GM12878 (cell line): ENCODE measurements around the gene FOXK2. TPM values are rescaled to one million over a fixed set of nuclear protein-coding genes. Genes with fewer than 3 reads are reported as not detected.
"Not testable (repeated sequence)": the region's sequence is repeated elsewhere in the genome, so short reads cannot be mapped to it uniquely, and the experiment has no call there.

Experiments
- ATAC-seq: fragments of 200-7000 bp; cut with Tn5 transposase; 3 replicates; pipeline ENCODE4 v1.9.1; 2020; ENCODE audit warnings: mild to moderate bottlenecking, moderate library complexity
- BruUV-seq: library from RNA; stranded (reverse); fragments of 400-500 nt; replicated peaks from 2 replicates; lab custom pipeline; 2021; lab: Mats Ljungman, UMichigan
- CTCF ChIA-PET: fragments of 300-600 bp; sonication (Branson Sonifier 250); formaldehyde crosslinking; extraction: SDS; loops from one replicate; lab custom pipeline; 2021; ENCODE audit warnings: inconsistent platforms; lab: Yijun Ruan, JAX
- POLR2A ChIA-PET: fragments of 350-600 bp; formaldehyde crosslinking; extraction: SDS; loops from one replicate; lab custom pipeline; 2021; ENCODE audit warnings: inconsistent platforms; lab: Charles Lee
- RAD21 ChIA-PET: fragments of 300-600 bp; sonication (Branson Sonifier 250); formaldehyde crosslinking; loops from one replicate; lab custom pipeline; 2023; ENCODE audit warnings: antibody characterized with exemption; ENCODE audit not compliant: unreplicated experiment; lab: Charles Lee
- SMC1A ChIA-PET: fragments of 300-600 bp; sonication (Branson Sonifier 250); formaldehyde crosslinking; loops from one replicate; lab custom pipeline; 2023; ENCODE audit not compliant: unreplicated experiment, uncharacterized antibody; lab: Charles Lee
- DNase-seq: peaks from one replicate; pipeline ENCODE4 v3.0.0-alpha.2; 2011; ENCODE audit warnings: low read depth, low spot score
- FAIRE-seq: peaks from 3 replicates; lab custom pipeline; 2011; peaks lifted over from hg19 to GRCh38; lab: Jason Lieb, UNC
- H2AFZ ChIP-seq: 2 replicates; pipeline ENCODE4 v1.6.0; 2011; ENCODE audit warnings: low read depth, low read length, control low read depth; ENCODE audit not compliant: control insufficient read depth
- H3K27ac ChIP-seq: 2 replicates; pipeline ENCODE4 v1.5.1; 2011; ENCODE audit warnings: control low read depth; ENCODE audit not compliant: control insufficient read depth, insufficient read depth
- H3K27me3 ChIP-seq, 2 experiments: replicated peaks in 1 of 2; 2 replicates each; pipeline versions ENCODE4 v1.6.0 to v1.6.1; 2011; ENCODE audit warnings: low read length in 1 of 2; ENCODE audit not compliant: control insufficient read depth in 2 of 2, insufficient read depth in 2 of 2
- H3K36me3 ChIP-seq, 2 experiments: 2 replicates each; pipeline ENCODE4 v1.5.1; 2011; ENCODE audit warnings: low read length in 1 of 2; ENCODE audit not compliant: control insufficient read depth in 2 of 2, insufficient read depth in 2 of 2
- H3K4me1 ChIP-seq: 2 replicates; pipeline ENCODE4 v1.6.1; 2011; ENCODE audit warnings: mild to moderate bottlenecking, low read length, moderate library complexity, mixed read lengths; ENCODE audit not compliant: control insufficient read depth, insufficient read depth
- H3K4me2 ChIP-seq: 2 replicates; pipeline ENCODE4 v1.6.0; 2011; ENCODE audit warnings: control low read depth; ENCODE audit not compliant: control insufficient read depth, insufficient read depth
- H3K4me3 ChIP-seq: fragments of 200-600 bp; sonication (generic); 2 replicates; pipeline ENCODE4 v1.5.1; 2016
- H3K79me2 ChIP-seq: 2 replicates; pipeline ENCODE4 v1.6.0; 2011; ENCODE audit warnings: low read length; ENCODE audit not compliant: control insufficient read depth, insufficient read depth
- H3K9ac ChIP-seq: 2 replicates; pipeline ENCODE4 v1.8.0; 2011; ENCODE audit warnings: low read length, control low read depth, mixed read lengths; ENCODE audit not compliant: control insufficient read depth, insufficient read depth
- H3K9me3 ChIP-seq: replicated peaks from 3 replicates; pipeline ENCODE4 v1.5.1; 2011; ENCODE audit warnings: mild to moderate bottlenecking, low read length; ENCODE audit not compliant: control insufficient read depth, insufficient read depth
- H4K20me1 ChIP-seq: 2 replicates; pipeline ENCODE4 v1.6.0; 2011; ENCODE audit not compliant: control insufficient read depth, insufficient read depth
- ASH2L ChIP-seq: fragments of 300-600, 200-600 bp; sonication (generic); IDR thresholded peaks from 2 replicates; pipeline ENCODE4 v1.6.1; 2017; ENCODE audit warnings: low read depth, mild to moderate bottlenecking, borderline replicate concordance
- ATF7 ChIP-seq: fragments of 450-650 bp; IDR thresholded peaks from 2 replicates; pipeline ENCODE4 v1.6.1; 2016; ENCODE audit warnings: low read depth, mild to moderate bottlenecking
- CBFB ChIP-seq: IDR thresholded peaks from 2 replicates; pipeline ENCODE4 v1.6.1; 2016; ENCODE audit warnings: antibody characterized with exemption, low read depth
- EGR1 ChIP-seq, 2 experiments: IDR thresholded peaks; 1 replicate in 1 of 2; 2 replicates in 1 of 2; pipeline ENCODE4 v1.6.1; 2011 to 2012; ENCODE audit warnings: low read depth in 2 of 2, low read length in 2 of 2, borderline replicate concordance in 1 of 2, mild to moderate bottlenecking in 1 of 2, moderate library complexity in 1 of 2
- GABPA ChIP-seq: IDR thresholded peaks from 2 replicates; pipeline ENCODE4 v1.6.1; 2014; ENCODE audit warnings: antibody characterized with exemption, low read depth, mild to moderate bottlenecking, inconsistent platforms
- HCFC1 ChIP-seq: fragments of 150-350 bp; IDR thresholded peaks from 2 replicates; pipeline ENCODE4 v1.6.1; 2014; ENCODE audit warnings: low read length
- IRF3 ChIP-seq: fragments of 450-650 bp; IDR thresholded peaks from 2 replicates; pipeline ENCODE4 v1.6.1; 2014; ENCODE audit warnings: mild to moderate bottlenecking
- MTA3 ChIP-seq: IDR thresholded peaks from 2 replicates; pipeline ENCODE4 v1.6.1; 2012; ENCODE audit warnings: low read length, inconsistent platforms, borderline replicate concordance
- NFXL1 ChIP-seq: fragments of 450-650 bp; IDR thresholded peaks from 2 replicates; pipeline ENCODE4 v1.6.1; 2017; ENCODE audit warnings: antibody characterized with exemption, mild to moderate bottlenecking, borderline replicate concordance
- PKNOX1 ChIP-seq: fragments of 450-650 bp; IDR thresholded peaks from 2 replicates; pipeline ENCODE4 v1.6.1; 2016; ENCODE audit warnings: mild to moderate bottlenecking
- RAD51 ChIP-seq: fragments of 450-650 bp; IDR thresholded peaks from 2 replicates; pipeline ENCODE4 v1.6.1; 2016; ENCODE audit warnings: moderate library complexity, mild to moderate bottlenecking, inconsistent platforms
- TCF7 ChIP-seq: IDR thresholded peaks from 2 replicates; pipeline ENCODE4 v1.6.1; 2014; ENCODE audit warnings: antibody characterized with exemption, borderline replicate concordance
- WRNIP1 ChIP-seq: IDR thresholded peaks from 2 replicates; pipeline ENCODE4 v1.6.1; 2011; ENCODE audit warnings: low read depth, low read length, improper control_type of control experiment, borderline replicate concordance
- WGBS: methylation state at CpG from one replicate; pipeline ENCODE4 v1.1.6; 2016; ENCODE audit warnings: low lambda C conversion rate; ENCODE audit not compliant: insufficient replicate concordance, insufficient coverage; ENCODE audit errors: missing lambda C conversion rate; 5-methylcytosine and 5-hydroxymethylcytosine counted together
- in situ Hi-C: fragments of 300-500 bp; cut with MboI; formaldehyde crosslinking; loops from 9 replicates; pipeline ENCODE4 v1.14.3; 2018; ENCODE audit warnings: mixed read lengths
- intact Hi-C: fragments of 100-400 bp; cut with micrococcal nuclease; formaldehyde crosslinking; loops from one replicate; pipeline ENCODE4 v1.14.2; 2022; ENCODE audit not compliant: unreplicated experiment
- polyA plus RNA-seq, 11 experiments: library from polyadenylated mRNA; depleted of rRNA in 4 of 11; unstranded in 6 of 11; stranded (reverse) in 5 of 11; fragments of >200 nt; fragmentation: Nextera tagmentation in 4 of 11; fragmentation: Illumina TruSeq in 1 of 11; extraction: Ambion mirVana in 4 of 11; extraction: Trizol in 1 of 11; gene quantifications; 1 replicate in 1 of 11; 2 replicates in 10 of 11; pipeline versions ENCODE4 v1.2.1 to v1.2.3, GENCODE V29; 2011 to 2016; ENCODE audit warnings: inconsistent platforms in 2 of 11, missing spikeins in 2 of 11, low read depth in 1 of 11
- total RNA-seq, 4 experiments: library from RNA; depleted of rRNA in 3 of 4; stranded (reverse); fragments of >200 nt in 3 of 4; fragmentation: Illumina TruSeq in 1 of 4; extraction: Trizol in 1 of 4; gene quantifications; 2 replicates each; pipeline versions ENCODE4 v1.2.1 to v1.2.3, GENCODE V29; 2013 to 2021

The FOXK2 gene
- total and polyA plus RNA-seq, 10 of the 15 experiments (the other 5 are each of a cell fraction or from before 2014, with no cell fraction given) = 2.4 to 56.8 (median 34.4) TPM

GRCh38 chr17:82582709-82583108, 63.2 kb downstream of the FOXK2 start (continued):
- TF ChIP-seq WRNIP1 (no peak), GABPA (no peak), IRF3 (no peak), PKNOX1 (no peak), CBFB (no peak)
- TF ChIP-seq, all 136 proteins: peak for 0

- intact Hi-C loops (no loop called here), in situ Hi-C loops (no loop called here)
- ChIA-PET SMC1A (no interaction called here), RAD21 (no interaction called here), CTCF (no interaction called here), POLR2A (no interaction called here)
- Histone ChIP-seq H3K27me3 (no peaks in the 10 kb centered on the region), H3K36me3 (peaks cover 21 to 29% of the 10 kb centered on the region in 2 experiments), H3K9ac (no peak overlapping the region), H3K9me3 (no peaks in the 10 kb centered on the region), H3K27ac (no peak overlapping the region), H3K79me2 (no peaks in the 10 kb centered on the region), H2AFZ (no peak overlapping the region), H3K4me1 (no peaks in the 10 kb centered on the region), H3K4me2 (no peak overlapping the region), H4K20me1 (no peaks in the 10 kb centered on the region), H3K4me3 (no peak overlapping the region)
- FAIRE-seq (no peak), ATAC-seq (no peak), DNase-seq (no peak)
- WGBS = 76% methylated on average over 28 of the region's 28 CpGs
- no TSS peak for BruUV-seq
- TF ChIP-seq HCFC1 = no peak
- TF ChIP-seq NFXL1 = no peak
- TF ChIP-seq TCF7 = no peak
- TF ChIP-seq ASH2L = no peak
- no peak for TF ChIP-seq EGR1 (IDR thresholded peaks at IDR 0.05; ENCODE audit: borderline replicate concordance in 1 of 2, low read depth in 2 of 2, low read length in 2 of 2)
- no peak for TF ChIP-seq ATF7
- no peak for TF ChIP-seq MTA3
- TF ChIP-seq RAD51 = no peak
Measured at GRCh38 chr17:82583720-82584234, 64.2 kb downstream of the FOXK2 start.

- ATAC-seq, H3K9ac ChIP-seq, H3K9me3 ChIP-seq, H3K79me2 ChIP-seq, in situ Hi-C loops, H4K20me1 ChIP-seq, H2AFZ ChIP-seq, H3K4me1 ChIP-seq, SMC1A ChIA-PET, CTCF ChIA-PET, BruUV-seq, RAD21 ChIA-PET, H3K27me3 ChIP-seq, H3K4me3 ChIP-seq, intact Hi-C loops, H3K27ac ChIP-seq, DNase-seq, H3K4me2 ChIP-seq: not testable (repeated sequence)
- POLR2A ChIA-PET = interaction anchor here (0.7 kb wide), 1 partner anchor 93 kb away, joined by 3 read pairs; no protein-coding TSS in a partner anchor
- peaks cover 24 to 25% of the 10 kb centered on the region in 2 experiments for H3K36me3 ChIP-seq
- WGBS = 94% methylated on average over 18 of the region's 23 CpGs
- FAIRE-seq = peak; percentile 96
Measured at GRCh38 chr17:82585935-82586575, 66.5 kb downstream of the FOXK2 start.
